Endodermal cell (in vitro differentiated cells): ENCODE results near the gene ST6GALNAC2. TPM values are rescaled to one million over a fixed set of nuclear protein-coding genes. Genes with fewer than 3 reads are reported as not detected.

ENCODE experiments used
- DNase-seq: peaks from one replicate; pipeline ENCODE4 v3.0.0-alpha.2; 2017
- H3K27ac ChIP-seq: 2 replicates; pipeline ENCODE4 v1.5.1; 2013; ENCODE audit warnings: mild to moderate bottlenecking, low read depth, low read length, moderate library complexity
- H3K27me3 ChIP-seq: 2 replicates; pipeline ENCODE4 v1.6.1; 2013; ENCODE audit warnings: mild to moderate bottlenecking, low read length, moderate library complexity; ENCODE audit not compliant: insufficient read depth, control insufficient read depth, poor library complexity, severe bottlenecking
- H3K36me3 ChIP-seq: 2 replicates; pipeline ENCODE4 v1.7.0; 2013; ENCODE audit warnings: mild to moderate bottlenecking, low read length, moderate library complexity; ENCODE audit not compliant: control insufficient read depth, insufficient read depth
- H3K4me1 ChIP-seq: one replicate; pipeline ENCODE4 v1.7.0; 2013; ENCODE audit warnings: low read length; ENCODE audit not compliant: control insufficient read depth, insufficient read depth
- H3K4me3 ChIP-seq: 2 replicates; pipeline ENCODE4 v1.5.1; 2013; ENCODE audit warnings: mild to moderate bottlenecking, low read length, moderate library complexity
- H3K9ac ChIP-seq: 2 replicates; pipeline ENCODE4 v1.6.1; 2013; ENCODE audit warnings: mild to moderate bottlenecking, low read length, moderate library complexity; ENCODE audit not compliant: poor library complexity, severe bottlenecking; ENCODE audit errors: extremely low read depth
- H3K9me3 ChIP-seq: 2 replicates; pipeline ENCODE4 v1.6.1; 2013; ENCODE audit warnings: mild to moderate bottlenecking, low read length, moderate library complexity; ENCODE audit not compliant: control insufficient read depth
- H3K27ac Mint-ChIP-seq: 2 replicates; pipeline ENCODE4 v1.8.0; 2020; ENCODE audit warnings: mixed read lengths
- H3K27me3 Mint-ChIP-seq: 2 replicates; pipeline ENCODE4 v1.8.0; 2021; ENCODE audit warnings: mild to moderate bottlenecking, mixed read lengths; ENCODE audit not compliant: insufficient read depth
- H3K36me3 Mint-ChIP-seq: 2 replicates; pipeline ENCODE4 v1.8.0; 2020; ENCODE audit warnings: low read depth, mixed read lengths
- H3K4me1 Mint-ChIP-seq: 2 replicates; pipeline ENCODE4 v1.8.0; 2020; ENCODE audit warnings: mixed read lengths
- H3K4me3 Mint-ChIP-seq: 2 replicates; pipeline ENCODE4 v1.8.0; 2020; ENCODE audit warnings: mild to moderate bottlenecking, moderate library complexity, mixed read lengths
- H3K9me3 Mint-ChIP-seq: 2 replicates; pipeline ENCODE4 v1.8.0; 2020; ENCODE audit warnings: mild to moderate bottlenecking, mixed read lengths
- CTCF ChIP-seq: fragments of 200-600 bp; sonication (generic); conservative IDR thresholded peaks from 2 replicates; pipeline ENCODE4 v1.5.0; 2021; ENCODE audit warnings: antibody characterized with exemption, mild to moderate bottlenecking
- WGBS, 2 experiments: methylation state at CpG; one replicate each; pipeline versions ENCODE4 v1.1.5 to v1.1.7; 2013; ENCODE audit warnings: missing lambda C conversion rate in 2 of 2, mixed read lengths in 1 of 2; ENCODE audit not compliant: insufficient coverage in 1 of 2, insufficient read length in 1 of 2; 5-methylcytosine and 5-hydroxymethylcytosine counted together
- total RNA-seq, 2 donors: library from RNA; stranded (reverse); fragmentation: NEBNext Ultra II Directional in 1 of 2; extraction: Animal tissue kit (Norgen Biotek cat#: 25700) in 1 of 2; gene quantifications; 2 replicates in 1 of 2; 3 replicates in 1 of 2; pipeline ENCODE4 v1.2.1, GENCODE V29; 2021

Gene ST6GALNAC2
- total RNA-seq, 2 donors from 2014 or later, result 15.1 to 26.9 TPM

- Mint-ChIP-seq H3K4me3 (no peak overlapping the region), H3K9me3 (no peaks in the 10 kb centered on the region), H3K36me3 (no peaks in the 10 kb centered on the region), H3K27me3 (peaks cover 17% of the 10 kb centered on the region), H3K27ac (no peak overlapping the region), H3K4me1 (peaks cover 39% of the 10 kb centered on the region)
- Histone ChIP-seq H3K27ac (no peak overlapping the region), H3K9ac (no peak overlapping the region), H3K4me1 (peaks cover 31% of the 10 kb centered on the region), H3K36me3 (no peaks in the 10 kb centered on the region), H3K9me3 (no peaks in the 10 kb centered on the region), H3K27me3 (peaks cover 24% of the 10 kb centered on the region), H3K4me3 (no peak overlapping the region)
- TF ChIP-seq CTCF, result no peak
- DNase-seq, result no peak
- 89 to 98% methylated on average over 5 to 10 of the region's 10 CpGs for WGBS, 2 experiments
Measured at GRCh38 chr17:76542566-76542971, 43.1 kb downstream of the ST6GALNAC2 start.

- TF ChIP-seq CTCF, result no peak
Measured at GRCh38 chr17:76541739-76542454, 43.8 kb downstream of the ST6GALNAC2 start.

GRCh38 chr17:76540381-76541300 is 45.0 kb downstream of the ST6GALNAC2 start:
- Histone ChIP-seq H3K27me3 (peaks cover 41% of the 10 kb centered on the region), H3K4me1 (peaks cover 31% of the 10 kb centered on the region), H3K4me3 (peak overlapping the region; percentile 57), H3K9ac (no peak overlapping the region), H3K27ac (no peak overlapping the region), H3K36me3 (no peaks in the 10 kb centered on the region), H3K9me3 (no peaks in the 10 kb centered on the region)
- Mint-ChIP-seq H3K27me3 (peaks cover 29% of the 10 kb centered on the region), H3K27ac (peak overlapping the region; percentile 74), H3K36me3 (no peaks in the 10 kb centered on the region), H3K9me3 (no peaks in the 10 kb centered on the region), H3K4me1 (peaks cover 27% of the 10 kb centered on the region), H3K4me3 (peak overlapping the region; percentile 55)
- peak; percentile 100 for DNase-seq
- WGBS, 2 experiments, result 23 to 34% methylated on average over 14 to 25 of the region's 27 CpGs
- peak; percentile 28 for TF ChIP-seq CTCF

More at GRCh38 chr17:76541739-76542454, 43.8 kb downstream of the ST6GALNAC2 start:
- WGBS, 2 experiments, result 92 to 100% methylated on average over 7 to 10 of the region's 10 CpGs
- Histone ChIP-seq H3K36me3 (no peaks in the 10 kb centered on the region), H3K4me3 (no peak overlapping the region), H3K4me1 (peaks cover 31% of the 10 kb centered on the region), H3K27ac (no peak overlapping the region), H3K9me3 (no peaks in the 10 kb centered on the region), H3K27me3 (peaks cover 28% of the 10 kb centered on the region), H3K9ac (no peak overlapping the region)
- H3K4me3 Mint-ChIP-seq, result no peak overlapping the region
- H3K27me3 Mint-ChIP-seq, result peaks cover 21% of the 10 kb centered on the region
- H3K4me1 Mint-ChIP-seq, result peaks cover 38% of the 10 kb centered on the region
- no peak for DNase-seq
- H3K27ac Mint-ChIP-seq, result no peak overlapping the region
- no peaks in the 10 kb centered on the region for H3K9me3 Mint-ChIP-seq
- no peaks in the 10 kb centered on the region for H3K36me3 Mint-ChIP-seq
